IPS-NIHi7 (cell line): ENCODE results near the gene IL2RG.
A peak's percentile ranks its signal among the peaks of the same experiment; 100 is the strongest.

Experiments used
- DNase-seq: peaks from one replicate; pipeline ENCODE4 v3.0.0; 2012; ENCODE audit warnings: mixed read lengths; ENCODE audit errors: extremely low spot score

Gene IL2RG

DNA sequence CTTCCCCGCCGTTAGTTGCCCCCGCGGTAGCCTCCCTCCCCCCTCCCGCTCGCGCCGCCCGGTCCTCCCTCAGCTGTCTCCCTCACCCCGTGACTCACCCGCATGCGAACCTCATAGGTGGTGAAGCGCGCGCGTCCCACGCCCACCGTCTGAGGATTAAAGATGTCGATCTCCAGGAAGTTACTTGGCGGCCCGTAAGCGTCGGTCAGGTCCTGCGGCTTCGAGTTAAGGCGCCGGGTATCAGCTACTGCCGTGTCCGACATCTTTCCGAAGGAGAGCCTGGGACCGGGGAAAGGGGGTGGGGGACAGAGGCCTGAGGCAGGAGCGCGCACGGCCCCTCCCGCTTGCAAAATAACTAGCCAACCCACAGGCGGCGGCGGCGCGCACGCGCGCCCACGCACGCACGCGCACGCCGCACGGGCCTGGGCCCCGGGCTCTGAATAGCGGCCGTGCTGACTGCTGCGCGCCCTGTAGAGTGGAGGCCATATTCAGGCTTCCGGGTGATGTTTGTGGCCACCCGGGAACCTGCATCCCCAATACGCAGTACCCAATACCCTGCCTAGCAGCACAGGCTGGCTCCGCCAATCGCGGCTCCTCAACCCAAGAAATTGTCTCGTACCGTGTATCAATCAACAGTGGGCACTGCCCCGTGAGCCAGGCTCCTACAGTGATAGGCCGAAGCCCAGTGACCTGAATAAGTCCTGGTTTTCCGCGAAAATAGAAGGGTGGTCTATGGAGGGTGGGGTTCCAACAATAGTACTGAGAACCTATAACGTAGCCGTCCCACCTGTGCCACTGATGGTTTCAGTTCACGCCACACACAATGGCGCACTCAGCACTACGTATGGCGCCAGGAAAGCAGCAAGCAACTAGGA is 43.1 kb downstream of the IL2RG start, which contains the start of gene SNX12:
Gene SNX12 (minus strand): TSS at position 291 of the 875 bp plus-strand sequence. CDS start 28 bp downstream, at position 263.
- DNase-seq, result peak; percentile 85

- no peak for DNase-seq
These were observed 43.7 kb downstream of the IL2RG start for GRCh38 chrX:71067712-71068043.

DNA sequence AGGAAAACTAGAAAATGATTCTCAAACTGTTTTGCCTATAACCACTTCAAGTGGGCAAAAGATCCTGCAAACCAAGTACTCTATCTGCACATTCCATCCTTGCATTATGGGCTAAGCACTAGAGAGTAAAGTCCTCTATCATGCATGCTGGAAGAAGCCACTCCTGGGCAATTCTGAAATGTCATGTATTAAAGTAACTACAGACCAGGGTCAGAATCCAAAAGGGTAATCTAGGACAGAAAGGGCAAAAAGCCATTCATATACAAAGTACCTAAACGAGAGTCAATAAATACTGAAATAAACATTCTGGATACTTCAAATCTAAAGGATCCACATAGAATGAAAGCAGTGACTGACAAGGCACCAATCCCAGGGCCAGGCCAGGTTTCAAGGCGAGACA is 44.3 kb downstream of the IL2RG start:
- no peak for DNase-seq

- no peak for DNase-seq
These were observed 51.2 kb downstream of the IL2RG start for GRCh38 chrX:71060127-71060526.

- no peak for DNase-seq
These were observed 53.4 kb downstream of the IL2RG start for GRCh38 chrX:71057848-71058530.
